GM23338 (cell line): Measurements from ENCODE around the gene SF1. TPM values are rescaled to one million over a fixed set of nuclear protein-coding genes. Genes with fewer than 3 reads are reported as not detected.
A peak's percentile ranks its signal among the peaks of the same experiment; 100 is the strongest.

ENCODE experiments used
- ATAC-seq: fragments of 200-7000 bp; cut with Tn5 transposase; 3 replicates; pipeline ENCODE4 v1.9.1; 2020
- DNase-seq: peaks from one replicate; pipeline ENCODE4 v3.0.0-alpha.2; 2015; ENCODE audit warnings: low spot score
- H2AFZ ChIP-seq: fragments of 200-600 bp; sonication (generic); 2 replicates; pipeline ENCODE4 v1.8.0; 2016; ENCODE audit warnings: antibody characterized with exemption, mild to moderate bottlenecking, moderate library complexity
- H3F3A ChIP-seq: fragments of 200-600 bp; sonication (generic); replicated peaks from 2 replicates; pipeline ENCODE4 v1.8.0; 2017; ENCODE audit warnings: antibody characterized with exemption, mixed run types, low read depth
- H3K27ac ChIP-seq: fragments of 200-600 bp; sonication (generic); 2 replicates; pipeline ENCODE4 v1.6.1; 2016; ENCODE audit warnings: low read depth
- H3K27me3 ChIP-seq: fragments of 200-600 bp; sonication (generic); 2 replicates; pipeline ENCODE4 v1.8.0; 2016; ENCODE audit warnings: mild to moderate bottlenecking, mixed run types, moderate library complexity; ENCODE audit not compliant: insufficient read depth
- H3K36me3 ChIP-seq: fragments of 200-600 bp; sonication (generic); 2 replicates; pipeline ENCODE4 v1.8.0; 2016; ENCODE audit warnings: mild to moderate bottlenecking; ENCODE audit not compliant: insufficient read depth
- H3K4me1 ChIP-seq: fragments of 200-600 bp; sonication (generic); 2 replicates; pipeline ENCODE4 v1.8.0; 2016; ENCODE audit warnings: mild to moderate bottlenecking, moderate library complexity; ENCODE audit not compliant: insufficient read depth
- H3K4me2 ChIP-seq: fragments of 200-600 bp; sonication (generic); 2 replicates; pipeline ENCODE4 v1.7.1; 2017; ENCODE audit warnings: mixed run types
- H3K4me3 ChIP-seq: fragments of 200-600 bp; sonication (generic); 2 replicates; pipeline ENCODE4 v1.6.1; 2016; ENCODE audit warnings: mixed run types
- H3K79me2 ChIP-seq: fragments of 200-600 bp; sonication (generic); replicated peaks from 2 replicates; pipeline ENCODE4 v1.8.0; 2017; ENCODE audit warnings: mild to moderate bottlenecking; ENCODE audit not compliant: insufficient read depth
- H3K9me2 ChIP-seq: fragments of 200-600 bp; sonication (generic); 2 replicates; pipeline ENCODE4 v1.8.0; 2017; ENCODE audit not compliant: insufficient read depth
- H4K20me1 ChIP-seq: fragments of 200-600 bp; sonication (generic); replicated peaks from 2 replicates; pipeline ENCODE4 v1.8.0; 2017; ENCODE audit warnings: mild to moderate bottlenecking; ENCODE audit not compliant: insufficient read depth
- H3K27ac Mint-ChIP-seq: 2 replicates; pipeline ENCODE4 v1.8.0; 2020; ENCODE audit warnings: inconsistent platforms, mild to moderate bottlenecking, moderate library complexity, mixed read lengths
- H3K27me3 Mint-ChIP-seq: 3 replicates; pipeline ENCODE4 v1.8.0; 2022; ENCODE audit warnings: low read depth, mild to moderate bottlenecking, moderate library complexity, mixed read lengths, inconsistent platforms; ENCODE audit not compliant: insufficient read depth, poor library complexity
- H3K36me3 Mint-ChIP-seq: 3 replicates; pipeline ENCODE4 v1.8.0; 2021; ENCODE audit warnings: low read depth, mild to moderate bottlenecking, inconsistent platforms, moderate library complexity, mixed read lengths
- H3K4me1 Mint-ChIP-seq: 3 replicates; pipeline ENCODE4 v1.8.0; 2020; ENCODE audit warnings: mild to moderate bottlenecking, inconsistent platforms, mixed read lengths
- H3K4me3 Mint-ChIP-seq: 3 replicates; pipeline ENCODE4 v1.8.0; 2021; ENCODE audit warnings: moderate library complexity, mild to moderate bottlenecking, inconsistent platforms, mixed read lengths
- H3K9me3 Mint-ChIP-seq: 3 replicates; pipeline ENCODE4 v1.8.0; 2020; ENCODE audit warnings: moderate library complexity, mild to moderate bottlenecking, inconsistent platforms, mixed read lengths
- CREB1 ChIP-seq: fragments of 250-450 bp; sonication (Bioruptor Pico); IDR thresholded peaks from 2 replicates; pipeline ENCODE4 v1.5.0; 2020; ENCODE audit warnings: low read depth, mild to moderate bottlenecking, moderate library complexity
- CTCF ChIP-seq, 2 experiments: fragments of 200-600 bp in 1 of 2; sonication (generic) in 1 of 2; conservative IDR thresholded peaks; 2 replicates each; pipeline versions ENCODE4 v1.5.1 to v1.6.1; 2016 to 2017; ENCODE audit warnings: antibody characterized with exemption in 2 of 2, low read depth in 2 of 2, mild to moderate bottlenecking in 2 of 2, moderate library complexity in 1 of 2
- ETS1 ChIP-seq: IDR thresholded peaks from 2 replicates; pipeline ENCODE4 v1.6.1; 2016; ENCODE audit warnings: antibody characterized with exemption
- EZH2 ChIP-seq: fragments of 200-600 bp; sonication (generic); IDR thresholded peaks from one replicate; pipeline ENCODE4 v1.8.0; 2017; ENCODE audit warnings: antibody characterized with exemption, mild to moderate bottlenecking, low read depth; ENCODE audit not compliant: unreplicated experiment
- EZH2phosphoT487 ChIP-seq: fragments of 200-600 bp; sonication (generic); IDR thresholded peaks from one replicate; pipeline ENCODE4 v1.8.1; 2018; ENCODE audit warnings: antibody characterized with exemption; ENCODE audit not compliant: unreplicated experiment
- NANOG ChIP-seq: IDR thresholded peaks from 2 replicates; pipeline ENCODE4 v1.6.1; 2016; ENCODE audit warnings: antibody characterized with exemption, borderline replicate concordance
- REST ChIP-seq: IDR thresholded peaks from one replicate; pipeline ENCODE4 v1.6.1; 2018; ENCODE audit warnings: antibody characterized with exemption; ENCODE audit not compliant: unreplicated experiment
- ZNF114 ChIP-seq: fragments of 250-450 bp; sonication (Bioruptor Pico); IDR thresholded peaks from 2 replicates; pipeline ENCODE4 v1.5.0; 2020; ENCODE audit warnings: mild to moderate bottlenecking, moderate library complexity
- ZNF331 ChIP-seq: fragments of 250-450 bp; sonication (Bioruptor Pico); IDR thresholded peaks from 2 replicates; pipeline ENCODE4 v1.5.0; 2020; ENCODE audit warnings: low read depth, mild to moderate bottlenecking, moderate library complexity
- polyA plus RNA-seq: library from polyadenylated mRNA; unstranded; fragments of >200 nt; fragmentation: Nextera tagmentation; extraction: Ambion mirVana; gene quantifications from 2 replicates; pipeline ENCODE4 v1.2.1, GENCODE V29; 2016
- total RNA-seq: library from RNA; depleted of rRNA; stranded (reverse); fragments of >200 nt; shearing (Covaris generic); gene quantifications from 2 replicates; pipeline ENCODE4 v1.2.3, GENCODE V29; 2014

Gene SF1
- total and polyA plus RNA-seq, 2 experiments from 2014 or later: 76.9 to 252 TPM

GRCh38 chr11:64787526-64788320 lies 9.4 kb upstream of the SF1 start:
- TF ChIP-seq NANOG (no peak), CTCF (conservative IDR thresholded peaks at IDR 0.05; ENCODE audit: low read depth in 2 of 2) (peak; percentile 82 to 88), ZNF331 (no peak), CREB1 (CRISPR knock-in tag) (no peak), REST (no peak), ZNF114 (CRISPR knock-in tag) (no peak), EZH2phosphoT487 (no peak)
- H3K9me3 Mint-ChIP-seq: no peaks in the 10 kb centered on the region
- peak; percentile 90 for DNase-seq

GRCh38 chr11:64786308-64786707 lies 8.0 kb upstream of the SF1 start:
- H3K27me3 Mint-ChIP-seq: peaks cover 7% of the 10 kb centered on the region
- no peak overlapping the region for H3K4me2 ChIP-seq
- no peaks in the 10 kb centered on the region for H3K9me3 Mint-ChIP-seq
- 0 out of 2 replicates have a peak, but pooled peaks cover 2% of the 10 kb centered on the region for H3K4me1 ChIP-seq
- peaks cover 4% of the 10 kb centered on the region; the same call in 2 of the 3 replicates for H3K4me1 Mint-ChIP-seq
- H3K27me3 ChIP-seq: no peaks in the 10 kb centered on the region
- no peaks in the 10 kb centered on the region for H3K79me2 ChIP-seq
- no peak overlapping the region for H3K27ac ChIP-seq
- no peak overlapping the region for H3K4me3 ChIP-seq
- no peak for DNase-seq
- H3K4me3 Mint-ChIP-seq: no peak overlapping the region
- no peaks in the 10 kb centered on the region for H3F3A ChIP-seq
- H4K20me1 ChIP-seq: no peaks in the 10 kb centered on the region
- no peak overlapping the region for H3K27ac Mint-ChIP-seq
- H3K9me2 ChIP-seq: no peaks in the 10 kb centered on the region
- no peak for ATAC-seq
- no peaks in the 10 kb centered on the region for H3K36me3 Mint-ChIP-seq
- H3K36me3 ChIP-seq: no peaks in the 10 kb centered on the region
- H2AFZ ChIP-seq: no peak overlapping the region
- TF ChIP-seq REST: no peak
- TF ChIP-seq ZNF114 (CRISPR knock-in tag): no peak
- TF ChIP-seq ZNF331: no peak
- no peak for TF ChIP-seq NANOG
- TF ChIP-seq EZH2: no peak
- TF ChIP-seq ETS1: no peak

More at GRCh38 chr11:64787526-64788320, 9.4 kb upstream of the SF1 start:
- Histone ChIP-seq H4K20me1 (no peaks in the 10 kb centered on the region), H3K27ac (no peak overlapping the region), H3K36me3 (no peaks in the 10 kb centered on the region), H3F3A (0 out of 2 replicates have a peak, but pooled peaks cover 2% of the 10 kb centered on the region), H3K79me2 (no peaks in the 10 kb centered on the region), H3K4me3 (no peak overlapping the region), H3K27me3 (no peaks in the 10 kb centered on the region), H3K9me2 (no peaks in the 10 kb centered on the region), H2AFZ (no peak overlapping the region), H3K4me1 (no peaks in the 10 kb centered on the region), H3K4me2 (no peak overlapping the region)
- Mint-ChIP-seq H3K27me3 (peaks cover 7% of the 10 kb centered on the region), H3K27ac (no peak overlapping the region), H3K4me3 (no peak overlapping the region), H3K4me1 (no peaks in the 10 kb centered on the region; the same call in 2 of the 3 replicates), H3K36me3 (no peaks in the 10 kb centered on the region)
- ATAC-seq: peak; percentile 96
